ENCODE results near the gene HASPIN. TPM values are rescaled to one million over a fixed set of nuclear protein-coding genes. Genes with fewer than 3 reads are reported as not detected.
"Not testable (repeated sequence)": the region's sequence is repeated elsewhere in the genome, so short reads cannot be mapped to it uniquely, and the experiment has no call there.

Gene HASPIN
- total RNA-seq, 2 donors from 2014 or later: 14.7 to 24.6 TPM

GRCh38 chr17:3729881-3730280, 6.2 kb downstream of the HASPIN start:
- H3K27me3 Mint-ChIP-seq (ENCODE audit: insufficient read depth): no peaks in the 10 kb centered on the region
- Histone ChIP-seq H3K9me3 (ENCODE audit: control insufficient read depth, low read length) (no peaks in the 10 kb centered on the region), H3K9ac (ENCODE audit: extremely low read depth, low read length, poor library complexity, severe bottlenecking) (no peak overlapping the region), H3K4me1 (ENCODE audit: control insufficient read depth, insufficient read depth, low read length) (peaks cover under 1% of the 10 kb centered on the region), H3K4me3 (ENCODE audit: low read length) (no peak overlapping the region), H3K36me3 (ENCODE audit: control insufficient read depth, insufficient read depth, low read length) (peaks cover 23% of the 10 kb centered on the region), H3K27ac (ENCODE audit: low read depth, low read length) (no peak overlapping the region), H3K27me3 (ENCODE audit: control insufficient read depth, insufficient read depth, low read length, poor library complexity, severe bottlenecking) (no peaks in the 10 kb centered on the region)
- no peak overlapping the region for H3K27ac Mint-ChIP-seq
- no peak overlapping the region for H3K4me3 Mint-ChIP-seq
- peaks cover 4% of the 10 kb centered on the region for H3K4me1 Mint-ChIP-seq
- H3K9me3 Mint-ChIP-seq: no peaks in the 10 kb centered on the region
- 81 to 85% methylated on average over 6 of the region's 6 CpGs for WGBS, 2 experiments (ENCODE audit: insufficient coverage in 1 of 2, insufficient read length in 1 of 2)
- no peak for DNase-seq
- TF ChIP-seq CTCF (conservative IDR thresholded peaks at IDR 0.05): no peak
- peaks cover 29% of the 10 kb centered on the region for H3K36me3 Mint-ChIP-seq (ENCODE audit: low read depth)

GRCh38 chr17:3730881-3731429, 7.3 kb downstream of the HASPIN start:
- DNase-seq: peak; percentile 64
- Histone ChIP-seq H3K9me3 (ENCODE audit: control insufficient read depth, low read length) (no peaks in the 10 kb centered on the region), H3K36me3 (ENCODE audit: control insufficient read depth, insufficient read depth, low read length) (peaks cover 19% of the 10 kb centered on the region), H3K27me3 (ENCODE audit: control insufficient read depth, insufficient read depth, low read length, poor library complexity, severe bottlenecking) (no peaks in the 10 kb centered on the region), H3K4me1 (ENCODE audit: control insufficient read depth, insufficient read depth, low read length) (no peaks in the 10 kb centered on the region), H3K4me3 (ENCODE audit: low read length) (no peak overlapping the region), H3K27ac (ENCODE audit: low read depth, low read length) (peak overlapping the region; percentile 8), H3K9ac (ENCODE audit: extremely low read depth, low read length, poor library complexity, severe bottlenecking) (no peak overlapping the region)
- peaks cover 20% of the 10 kb centered on the region for H3K36me3 Mint-ChIP-seq (ENCODE audit: low read depth)
- H3K4me3 Mint-ChIP-seq: no peak overlapping the region
- H3K27ac Mint-ChIP-seq: peak overlapping the region; percentile 23
- WGBS, 2 experiments (ENCODE audit: insufficient coverage in 1 of 2, insufficient read length in 1 of 2): 60 to 66% methylated on average over 4 to 8 of the region's 9 CpGs
- H3K9me3 Mint-ChIP-seq: no peaks in the 10 kb centered on the region
- no peaks in the 10 kb centered on the region for H3K27me3 Mint-ChIP-seq (ENCODE audit: insufficient read depth)
- TF ChIP-seq CTCF (conservative IDR thresholded peaks at IDR 0.05): no peak
- H3K4me1 Mint-ChIP-seq: no peaks in the 10 kb centered on the region

GRCh38 chr17:3732210-3732621, 8.5 kb downstream of the HASPIN start:
- peaks cover 4% of the 10 kb centered on the region for H3K27me3 Mint-ChIP-seq (ENCODE audit: insufficient read depth)
- 74 to 76% methylated on average over 8 to 9 of the region's 9 CpGs for WGBS, 2 experiments (ENCODE audit: insufficient coverage in 1 of 2, insufficient read length in 1 of 2)
- no peaks in the 10 kb centered on the region for H3K9me3 ChIP-seq (ENCODE audit: control insufficient read depth, low read length)
- H3K9me3 Mint-ChIP-seq: no peaks in the 10 kb centered on the region
- H3K27ac Mint-ChIP-seq: no peak overlapping the region
- no peaks in the 10 kb centered on the region for H3K27me3 ChIP-seq (ENCODE audit: control insufficient read depth, insufficient read depth, low read length, poor library complexity, severe bottlenecking)
- H3K4me1 Mint-ChIP-seq: no peaks in the 10 kb centered on the region
- no peaks in the 10 kb centered on the region for H3K4me1 ChIP-seq (ENCODE audit: control insufficient read depth, insufficient read depth, low read length)
- H3K27ac ChIP-seq (ENCODE audit: low read depth, low read length): no peak overlapping the region
- peak; percentile 73 for DNase-seq
- no peak overlapping the region for H3K4me3 ChIP-seq (ENCODE audit: low read length)
- no peak overlapping the region for H3K4me3 Mint-ChIP-seq
- TF ChIP-seq CTCF (conservative IDR thresholded peaks at IDR 0.05): peak; percentile 26
- H3K9ac ChIP-seq (ENCODE audit: extremely low read depth, low read length, poor library complexity, severe bottlenecking): no peak overlapping the region
- H3K36me3 ChIP-seq (ENCODE audit: control insufficient read depth, insufficient read depth, low read length): peaks cover 11% of the 10 kb centered on the region
- peaks cover 12% of the 10 kb centered on the region for H3K36me3 Mint-ChIP-seq (ENCODE audit: low read depth)

GRCh38 chr17:3734911-3735276, 11.2 kb downstream of the HASPIN start:
- not testable (repeated sequence) for H3K4me3 ChIP-seq (ENCODE audit: low read length); H3K36me3 ChIP-seq (ENCODE audit: control insufficient read depth, insufficient read depth, low read length); DNase-seq; H3K4me1 ChIP-seq (ENCODE audit: control insufficient read depth, insufficient read depth, low read length); H3K36me3 Mint-ChIP-seq (ENCODE audit: low read depth); H3K27me3 ChIP-seq (ENCODE audit: control insufficient read depth, insufficient read depth, low read length, poor library complexity, severe bottlenecking); H3K27ac ChIP-seq (ENCODE audit: low read depth, low read length); H3K27me3 Mint-ChIP-seq (ENCODE audit: insufficient read depth); H3K4me1 Mint-ChIP-seq; H3K27ac Mint-ChIP-seq; H3K9me3 Mint-ChIP-seq; H3K9ac ChIP-seq (ENCODE audit: extremely low read depth, low read length, poor library complexity, severe bottlenecking); H3K9me3 ChIP-seq (ENCODE audit: control insufficient read depth, low read length); H3K4me3 Mint-ChIP-seq
- 92 to 98% methylated on average over 6 to 10 of the region's 10 CpGs for WGBS, 2 experiments (ENCODE audit: insufficient coverage in 1 of 2, insufficient read length in 1 of 2)

Measured in endodermal cell (in vitro differentiated cells).